GM18868 (cell line): ENCODE results near the gene FCHO1.

ENCODE experiments used
- ATAC-seq: cut with Tn5 transposase; IDR thresholded peaks from one replicate; pipeline ENCODE4 v1.9.1; 2021; ENCODE audit warnings: mild to moderate bottlenecking, moderate library complexity; ENCODE audit not compliant: unreplicated experiment

Gene FCHO1

GRCh38 chr19:17824339-17824738 is 73.1 kb downstream of the FCHO1 start:
- no peak for ATAC-seq

- no peak for ATAC-seq
These were observed 75.3 kb downstream of the FCHO1 start for GRCh38 chr19:17826508-17827056.

- no peak for ATAC-seq
These were observed 78.7 kb downstream of the FCHO1 start for GRCh38 chr19:17829855-17830566.

- ATAC-seq = no peak
These were observed 79.5 kb downstream of the FCHO1 start for GRCh38 chr19:17830567-17831418.

- ATAC-seq = no peak
These were observed 80.2 kb downstream of the FCHO1 start for GRCh38 chr19:17831419-17831888.

- no peak for ATAC-seq
These were observed 81.3 kb downstream of the FCHO1 start for GRCh38 chr19:17832443-17833208.

- ATAC-seq = no peak
These were observed 83.3 kb downstream of the FCHO1 start for GRCh38 chr19:17834350-17835181.

GRCh38 chr19:17835182-17836006 is 84.1 kb downstream of the FCHO1 start:
- no peak for ATAC-seq

GRCh38 chr19:17836530-17836929 is 85.3 kb downstream of the FCHO1 start:
- no peak for ATAC-seq

GRCh38 chr19:17837972-17838371 is 86.7 kb downstream of the FCHO1 start:
- ATAC-seq = no peak
